Panc1 (cell line): ENCODE data around the gene PNPO.

Source experiments
- REST ChIP-seq, 2 experiments: IDR thresholded peaks; 2 replicates each; pipeline ENCODE4 v1.6.1; 2011 to 2012; ENCODE audit warnings: low read depth in 2 of 2, control low read depth in 1 of 2, low read length in 1 of 2, mild to moderate bottlenecking in 1 of 2, moderate library complexity in 1 of 2; ENCODE audit not compliant: insufficient read depth in 1 of 2
- TF ChIP-seq, protein P1 (sequence below): fragments of 450-650 bp; IDR thresholded peaks from 2 replicates; pipeline ENCODE4 v1.5.1; 2017; ENCODE audit warnings: mild to moderate bottlenecking

DNA sequence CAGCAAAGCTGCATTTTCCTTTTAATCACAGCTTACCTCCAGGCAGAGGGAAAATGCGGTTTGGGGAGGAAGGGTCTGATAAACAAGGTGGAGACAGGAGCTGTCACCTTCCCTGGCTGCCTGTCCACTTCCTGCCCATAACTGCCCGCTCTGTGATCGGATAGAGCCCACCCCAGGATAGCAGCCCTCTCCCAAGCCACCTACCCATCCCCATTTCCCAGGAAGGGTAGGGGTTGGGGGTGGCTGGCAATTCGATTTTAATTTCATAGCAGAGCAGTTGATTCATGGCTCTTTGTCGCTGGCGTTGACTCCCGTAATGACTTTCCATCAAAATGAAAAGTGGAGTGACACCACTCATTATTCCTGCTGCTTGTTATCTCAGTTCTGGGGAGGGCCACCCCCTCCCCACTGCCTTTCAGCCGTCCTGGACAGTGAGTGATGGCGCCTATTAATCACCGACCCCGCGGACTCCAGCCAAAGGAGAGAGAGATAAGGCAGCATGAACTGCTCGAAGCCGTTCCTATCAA lies 40.8 kb downstream of the PNPO start:
- TF ChIP-seq, protein P1, sequence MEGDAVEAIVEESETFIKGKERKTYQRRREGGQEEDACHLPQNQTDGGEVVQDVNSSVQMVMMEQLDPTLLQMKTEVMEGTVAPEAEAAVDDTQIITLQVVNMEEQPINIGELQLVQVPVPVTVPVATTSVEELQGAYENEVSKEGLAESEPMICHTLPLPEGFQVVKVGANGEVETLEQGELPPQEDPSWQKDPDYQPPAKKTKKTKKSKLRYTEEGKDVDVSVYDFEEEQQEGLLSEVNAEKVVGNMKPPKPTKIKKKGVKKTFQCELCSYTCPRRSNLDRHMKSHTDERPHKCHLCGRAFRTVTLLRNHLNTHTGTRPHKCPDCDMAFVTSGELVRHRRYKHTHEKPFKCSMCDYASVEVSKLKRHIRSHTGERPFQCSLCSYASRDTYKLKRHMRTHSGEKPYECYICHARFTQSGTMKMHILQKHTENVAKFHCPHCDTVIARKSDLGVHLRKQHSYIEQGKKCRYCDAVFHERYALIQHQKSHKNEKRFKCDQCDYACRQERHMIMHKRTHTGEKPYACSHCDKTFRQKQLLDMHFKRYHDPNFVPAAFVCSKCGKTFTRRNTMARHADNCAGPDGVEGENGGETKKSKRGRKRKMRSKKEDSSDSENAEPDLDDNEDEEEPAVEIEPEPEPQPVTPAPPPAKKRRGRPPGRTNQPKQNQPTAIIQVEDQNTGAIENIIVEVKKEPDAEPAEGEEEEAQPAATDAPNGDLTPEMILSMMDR, result no peak
- TF ChIP-seq REST (IDR thresholded peaks at IDR 0.05; ENCODE audit: insufficient read depth in 1 of 2, low read depth in 2 of 2, low read length in 1 of 2), result no peak
